LoVo (cell line): ENCODE data around the gene DDR2.
"Not testable (repeated sequence)": the region's sequence is repeated elsewhere in the genome, so short reads cannot be mapped to it uniquely, and the experiment has no call there.

Experiments
- DNase-seq: peaks from one replicate; pipeline ENCODE4 v3.0.0-alpha.2; 2016; ENCODE audit warnings: low spot score

The DDR2 gene

DNA sequence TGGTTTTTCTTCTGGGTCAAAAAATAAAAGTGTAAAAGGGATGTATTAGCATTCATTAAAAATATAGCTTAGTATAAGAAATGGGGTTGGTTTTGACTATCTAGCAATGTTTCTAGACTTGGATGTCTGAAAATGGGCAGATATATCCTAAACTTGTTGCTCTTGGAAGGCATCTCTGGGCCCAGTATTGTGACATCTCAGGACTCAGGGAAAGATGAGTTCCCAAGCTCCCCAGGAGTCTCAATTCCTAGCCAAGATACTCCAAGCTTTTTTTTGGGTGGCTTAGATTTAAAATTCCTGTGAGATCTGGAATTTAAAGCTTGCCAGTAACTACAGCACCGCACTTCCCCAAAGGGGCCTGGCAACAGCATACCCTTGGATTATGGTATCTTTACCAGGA lies 146.8 kb downstream of the DDR2 start:
- no peak for DNase-seq

DNA sequence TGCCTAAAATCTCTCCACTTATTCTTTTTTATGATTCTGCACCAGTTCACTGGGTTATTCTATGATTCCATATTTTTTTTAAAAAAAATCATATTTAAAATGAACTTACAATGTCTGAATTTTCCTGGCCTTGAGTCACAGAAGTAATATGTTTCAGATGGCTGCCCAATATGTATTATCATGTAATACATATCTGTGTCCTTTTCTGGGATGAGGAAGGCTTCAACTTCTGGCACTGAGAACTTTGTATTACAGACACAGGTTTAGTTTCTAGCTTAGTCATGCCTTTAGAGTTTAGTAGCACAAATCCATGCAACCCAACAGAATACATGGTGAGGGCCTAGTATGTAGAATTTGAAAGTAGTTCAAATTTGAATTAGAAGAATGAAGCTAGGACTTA lies 150.4 kb downstream of the DDR2 start:
- DNase-seq, result no peak

DNA sequence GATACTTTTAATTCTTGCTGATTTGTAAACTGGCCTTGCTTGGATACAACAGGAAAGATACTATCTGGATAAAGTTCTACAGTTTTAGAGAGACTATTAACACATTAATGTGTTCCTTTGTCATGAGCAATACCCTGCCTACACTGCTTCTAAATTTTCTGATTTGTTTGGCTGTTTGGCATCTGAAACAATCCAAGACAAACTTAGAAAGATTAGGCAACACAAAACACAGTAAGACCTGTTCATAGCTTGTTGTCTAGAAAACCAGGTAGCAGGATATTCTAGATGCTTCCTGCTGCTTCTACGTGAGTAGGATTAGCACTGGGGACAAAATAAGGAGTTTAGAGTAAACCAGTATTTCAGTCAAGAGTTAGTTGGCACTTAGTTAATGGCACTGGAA lies 152.7 kb downstream of the DDR2 start:
- DNase-seq, result not testable (repeated sequence)

DNA sequence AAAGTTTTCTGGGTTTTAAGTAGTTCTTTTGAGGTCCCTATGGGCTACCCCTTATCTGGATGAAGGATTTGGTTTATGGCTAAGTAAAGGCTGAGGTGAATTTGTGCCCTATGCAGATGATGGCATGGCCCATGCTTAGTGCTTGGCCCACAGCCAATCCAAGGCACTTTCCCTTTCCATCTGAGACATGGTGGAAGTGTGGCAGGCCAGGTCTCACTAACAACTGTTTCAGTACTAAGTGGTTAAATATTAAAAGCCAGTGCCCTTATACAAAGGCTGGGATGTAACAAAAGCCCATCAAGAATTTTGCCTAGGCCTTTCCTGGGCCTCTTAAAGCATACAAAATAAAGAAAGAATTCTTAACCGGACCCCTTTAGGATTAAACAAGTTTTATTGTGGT lies 156.5 kb downstream of the DDR2 start:
- not testable (repeated sequence) for DNase-seq

DNA sequence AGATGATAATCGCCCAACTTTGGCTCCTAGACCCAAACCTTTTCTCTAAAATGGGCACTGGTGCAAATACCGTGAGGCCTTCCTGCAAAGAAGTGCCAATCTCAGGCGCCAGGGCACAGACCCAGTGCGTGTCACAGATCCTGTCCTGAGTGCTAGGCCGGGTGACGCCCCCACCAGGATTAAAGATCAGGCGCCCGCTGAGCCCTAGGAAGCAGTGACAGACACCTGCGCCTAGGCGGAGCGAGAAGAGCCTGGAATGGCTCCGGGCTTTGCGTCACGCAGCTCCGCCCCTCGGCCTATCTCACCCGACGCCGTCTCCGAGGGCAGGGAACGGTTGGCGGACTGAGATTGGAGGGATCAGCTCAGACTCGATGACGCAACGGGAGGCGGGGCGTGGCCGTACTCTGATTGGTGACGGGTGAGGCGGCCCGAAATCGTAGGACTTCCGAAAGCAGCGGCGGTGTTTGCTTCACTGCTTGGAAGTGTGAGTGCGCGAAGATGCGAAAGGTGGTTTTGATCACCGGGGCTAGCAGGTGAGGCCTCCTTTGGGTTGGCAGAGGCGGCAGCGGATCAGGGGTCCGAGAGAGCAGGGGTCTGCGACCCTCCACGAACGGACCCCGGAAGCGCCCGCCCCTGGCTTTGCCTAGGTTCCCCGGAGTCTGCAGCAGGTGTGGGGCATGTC lies 158.2 kb downstream of the DDR2 start, which contains the start of gene HSD17B7:
Gene HSD17B7, plus strand, starts transcription at position 400 of the 682 bp plus-strand sequence. Its CDS starts 99 bp downstream, at position 499.
- DNase-seq, result peak; percentile 72

DNA sequence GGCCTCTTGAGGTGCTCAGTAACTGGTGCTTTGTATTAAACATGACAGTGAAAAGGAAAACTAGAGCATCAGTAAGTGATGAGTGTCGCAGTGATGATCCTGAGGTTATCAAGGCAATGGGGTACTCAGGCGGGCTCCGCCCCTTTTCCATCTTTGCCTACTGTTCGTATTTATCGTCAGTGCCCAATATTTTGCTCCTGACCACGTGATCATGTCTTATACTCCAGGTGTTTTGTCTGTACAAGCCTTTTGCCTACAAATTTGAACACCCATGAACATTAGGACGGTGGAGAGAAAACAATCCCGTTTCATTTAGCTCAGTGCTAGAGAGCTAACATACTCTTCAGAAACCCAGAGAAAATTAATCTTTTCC lies 158.7 kb downstream of the DDR2 start:
- not testable (repeated sequence) for DNase-seq

DNA sequence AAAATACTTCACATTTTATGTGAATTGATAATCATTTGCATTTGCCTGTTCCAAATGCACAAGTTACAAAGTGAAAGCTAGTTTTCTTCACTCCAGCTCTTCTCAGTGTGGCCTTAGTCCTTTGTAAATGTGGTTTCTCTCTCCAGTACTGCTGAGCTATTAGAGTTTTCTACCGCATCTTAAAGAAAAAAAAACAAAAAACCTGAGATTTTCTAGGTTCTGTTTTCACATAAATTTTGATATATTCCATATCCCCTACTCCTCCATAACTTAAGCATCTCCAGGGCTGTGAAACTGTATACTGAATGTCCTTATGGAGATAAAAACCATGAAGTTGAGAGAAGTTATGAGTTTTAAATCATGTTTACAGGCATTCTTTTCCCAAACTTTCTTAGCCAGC lies 162.0 kb downstream of the DDR2 start:
- DNase-seq, result not testable (repeated sequence)

DNA sequence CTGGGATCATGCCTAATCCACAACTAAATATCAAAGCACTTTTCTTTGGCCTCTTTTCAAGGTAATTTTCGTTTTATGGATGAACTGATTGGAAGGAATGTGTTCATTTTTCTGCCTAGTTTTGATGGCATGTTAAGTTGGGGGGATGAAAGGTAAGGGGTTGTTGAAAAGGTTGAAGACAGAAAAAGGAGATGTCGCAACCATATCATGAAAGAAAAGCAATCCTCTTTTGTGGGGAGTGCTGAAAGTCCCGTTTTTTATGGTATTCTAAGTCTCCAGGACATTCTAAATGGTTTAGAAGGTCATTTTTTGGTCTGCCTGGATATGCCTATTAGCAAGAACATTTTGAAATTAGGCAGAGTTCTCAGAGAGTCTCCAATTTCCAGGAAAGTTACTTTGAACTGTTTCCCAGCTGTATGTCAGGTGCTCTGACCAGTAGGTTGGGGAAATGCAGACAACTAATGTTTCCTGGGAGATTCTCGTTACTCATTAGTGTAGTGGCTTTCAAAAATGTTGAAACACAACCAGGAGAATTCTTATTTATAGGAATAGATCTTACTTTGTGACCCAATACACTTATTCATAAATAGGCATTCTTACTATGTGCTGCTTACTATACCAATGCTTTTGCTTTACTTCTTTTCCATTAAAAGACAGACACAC lies 164.5 kb downstream of the DDR2 start:
- DNase-seq, result not testable (repeated sequence)

DNA sequence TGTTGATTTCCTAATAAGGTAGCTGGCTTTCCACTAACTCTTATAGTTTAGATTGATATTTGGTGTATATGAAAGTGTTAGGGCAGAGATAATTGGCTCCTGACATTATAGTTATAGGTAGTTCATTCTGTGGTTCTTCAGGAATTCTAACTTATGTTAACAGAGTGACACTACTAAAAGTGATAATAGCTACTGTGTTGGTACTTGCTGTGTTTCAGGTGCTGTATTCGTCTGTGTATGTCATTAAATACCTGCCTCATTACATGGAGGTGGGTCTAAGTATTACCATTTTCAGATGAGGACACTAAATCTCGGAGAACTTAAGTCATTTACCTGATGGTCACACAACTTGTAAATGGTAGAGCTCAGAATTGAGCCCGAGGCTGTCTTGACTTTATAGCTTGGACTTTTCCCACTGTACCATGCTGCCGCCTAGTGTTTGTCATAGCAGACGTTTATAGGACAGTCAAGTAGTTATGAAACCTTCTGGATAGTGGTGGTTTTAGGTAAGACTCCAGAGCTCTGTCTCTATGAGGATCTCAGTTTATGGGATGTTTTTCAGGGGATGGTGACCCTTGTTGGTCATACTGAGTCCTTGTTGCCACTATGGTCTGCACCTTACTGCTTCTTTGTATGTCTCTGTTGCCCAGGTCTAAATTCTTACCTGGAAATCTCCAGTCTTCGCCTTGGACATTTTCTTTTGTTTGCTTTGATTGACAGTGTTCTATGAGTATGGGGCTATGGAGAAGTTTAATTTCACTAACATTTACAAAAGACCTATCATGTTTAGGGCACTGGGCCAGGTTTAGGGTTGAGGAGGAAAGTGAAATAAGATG lies 167.9 kb downstream of the DDR2 start:
- DNase-seq, result peak; percentile 46

DNA sequence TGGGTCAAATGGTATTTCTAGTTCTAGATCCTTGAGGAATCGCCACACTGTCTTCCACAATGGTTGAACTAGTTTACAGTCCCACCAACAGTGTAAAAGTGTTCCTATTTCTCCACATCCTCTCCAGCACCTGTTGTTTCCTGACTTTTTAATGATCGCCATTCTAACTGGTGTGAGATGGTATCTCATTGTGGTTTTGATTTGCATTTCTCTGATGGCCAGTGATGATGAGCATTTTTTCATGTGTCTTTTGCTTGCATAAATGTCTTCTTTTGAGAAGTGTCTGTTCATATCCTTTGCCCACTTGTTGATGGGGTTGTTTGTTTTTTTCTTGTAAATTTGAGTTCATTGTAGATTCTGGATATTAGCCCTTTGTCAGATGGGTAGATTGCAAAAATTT lies 175.2 kb downstream of the DDR2 start:
- DNase-seq, result not testable (repeated sequence)

DNA sequence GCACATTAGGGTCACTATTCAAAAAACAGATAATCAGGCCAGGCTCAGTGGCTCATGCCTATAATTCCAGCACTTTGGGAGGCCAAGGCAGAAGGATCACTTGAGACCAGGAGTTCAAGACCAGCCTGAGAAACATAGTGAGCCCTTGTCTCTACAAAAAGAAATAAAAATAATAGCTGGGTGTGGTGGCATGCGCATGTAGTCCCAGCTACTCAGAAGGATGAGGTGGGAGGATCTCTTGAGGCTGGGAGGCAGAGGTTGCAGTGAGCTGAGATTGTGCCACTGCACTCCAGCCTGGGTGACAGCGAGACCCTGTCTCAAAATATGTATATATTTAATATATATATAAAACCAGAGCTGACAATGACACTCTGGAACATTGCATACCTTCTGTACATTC lies 180.1 kb downstream of the DDR2 start:
- DNase-seq, result not testable (repeated sequence)

DNA sequence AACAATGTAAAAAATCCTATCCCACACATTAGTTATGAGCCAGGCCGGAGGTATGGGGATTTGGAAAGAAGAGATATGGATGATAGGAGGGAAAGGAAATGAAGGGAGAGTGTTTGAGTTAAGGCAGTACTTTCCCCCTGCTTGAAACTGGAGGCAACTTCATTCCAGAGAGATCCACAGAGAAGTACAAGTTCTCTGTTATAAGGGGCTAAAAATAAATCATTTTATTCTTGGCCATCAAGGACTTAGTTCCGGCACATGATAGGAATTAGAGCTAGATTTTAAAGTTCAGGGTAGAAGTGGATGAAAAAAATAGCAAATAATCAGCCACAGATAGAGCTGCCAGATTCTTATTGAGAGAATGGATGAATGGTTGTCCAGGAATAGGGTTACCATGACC lies 185.9 kb downstream of the DDR2 start:
- DNase-seq, result not testable (repeated sequence)

DNA sequence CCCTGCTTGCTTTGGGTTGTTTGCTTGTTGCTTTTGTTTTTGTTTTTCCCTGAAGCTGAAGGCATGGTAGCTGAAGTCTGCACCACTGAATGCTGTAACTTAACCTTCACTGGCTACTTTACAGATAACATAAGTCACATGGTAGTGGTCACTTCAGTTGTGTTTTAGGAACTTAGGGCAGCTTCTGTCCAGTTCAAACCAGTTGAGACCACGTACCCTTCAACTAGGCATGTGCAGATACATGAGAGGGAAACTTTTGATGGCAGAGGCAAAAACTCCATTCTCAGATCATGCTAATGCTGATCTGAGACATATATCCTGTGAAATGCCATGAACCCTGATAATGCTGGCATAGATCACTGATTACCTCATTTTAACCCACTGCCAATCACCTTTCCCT lies 186.4 kb downstream of the DDR2 start:
- DNase-seq, result not testable (repeated sequence)

DNA sequence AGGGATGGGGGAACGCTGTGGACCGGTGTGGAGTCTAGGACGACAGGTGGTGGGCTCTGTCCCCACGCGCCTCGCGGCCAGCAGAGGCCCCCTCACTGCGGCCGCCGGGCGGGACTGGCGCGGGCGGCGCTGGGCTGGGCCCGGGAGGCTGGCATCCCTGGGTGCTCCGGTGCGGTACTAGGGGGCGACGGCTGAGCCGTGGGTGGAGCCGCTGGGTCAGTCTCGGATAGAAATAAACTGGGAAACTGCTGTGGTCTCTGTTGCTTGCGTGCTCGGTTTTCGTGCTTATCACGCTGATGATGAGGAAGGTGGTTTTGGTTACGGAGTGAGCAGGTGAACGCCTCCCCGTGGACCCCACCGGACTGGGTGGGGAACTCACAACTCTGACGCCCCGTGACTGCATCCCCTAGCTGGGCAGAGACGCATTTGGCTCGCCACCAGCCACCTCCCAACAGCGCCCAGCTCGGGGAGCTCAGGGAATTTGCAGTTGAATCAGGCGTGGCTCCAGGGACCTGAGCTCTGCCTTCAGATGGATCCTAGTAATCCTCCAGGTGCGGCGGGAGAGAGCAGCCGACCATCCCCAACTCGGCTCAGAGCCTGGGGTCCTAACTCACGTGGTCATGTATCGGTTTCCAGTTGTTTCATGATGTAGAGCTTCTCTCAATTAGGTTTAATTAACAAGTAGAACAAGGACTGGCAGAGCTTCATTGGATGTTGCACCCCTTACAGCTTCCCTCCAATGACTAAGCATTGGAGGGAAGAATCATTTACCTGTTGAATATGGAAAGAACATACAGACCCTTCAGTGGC lies 190.3 kb downstream of the DDR2 start:
- peak; percentile 39 for DNase-seq

DNA sequence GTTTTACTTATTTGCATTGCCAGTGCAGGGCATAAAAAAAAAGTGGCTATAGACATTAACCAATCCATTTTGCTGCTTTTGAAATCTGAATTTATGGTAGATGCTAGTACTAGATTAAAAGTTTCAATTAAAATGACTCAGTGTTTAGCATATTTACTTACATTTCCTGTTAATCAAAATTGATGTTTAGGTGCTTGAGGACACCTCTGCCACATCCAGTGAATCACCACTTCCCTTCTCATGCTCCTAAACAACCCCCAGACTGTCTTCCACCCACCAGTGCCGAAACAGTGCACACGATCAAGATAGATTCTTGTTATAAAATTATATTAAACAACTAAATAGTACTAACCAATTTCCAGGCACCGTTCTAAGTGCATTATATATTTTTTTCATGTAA lies 191.0 kb downstream of the DDR2 start:
- DNase-seq, result no peak

DNA sequence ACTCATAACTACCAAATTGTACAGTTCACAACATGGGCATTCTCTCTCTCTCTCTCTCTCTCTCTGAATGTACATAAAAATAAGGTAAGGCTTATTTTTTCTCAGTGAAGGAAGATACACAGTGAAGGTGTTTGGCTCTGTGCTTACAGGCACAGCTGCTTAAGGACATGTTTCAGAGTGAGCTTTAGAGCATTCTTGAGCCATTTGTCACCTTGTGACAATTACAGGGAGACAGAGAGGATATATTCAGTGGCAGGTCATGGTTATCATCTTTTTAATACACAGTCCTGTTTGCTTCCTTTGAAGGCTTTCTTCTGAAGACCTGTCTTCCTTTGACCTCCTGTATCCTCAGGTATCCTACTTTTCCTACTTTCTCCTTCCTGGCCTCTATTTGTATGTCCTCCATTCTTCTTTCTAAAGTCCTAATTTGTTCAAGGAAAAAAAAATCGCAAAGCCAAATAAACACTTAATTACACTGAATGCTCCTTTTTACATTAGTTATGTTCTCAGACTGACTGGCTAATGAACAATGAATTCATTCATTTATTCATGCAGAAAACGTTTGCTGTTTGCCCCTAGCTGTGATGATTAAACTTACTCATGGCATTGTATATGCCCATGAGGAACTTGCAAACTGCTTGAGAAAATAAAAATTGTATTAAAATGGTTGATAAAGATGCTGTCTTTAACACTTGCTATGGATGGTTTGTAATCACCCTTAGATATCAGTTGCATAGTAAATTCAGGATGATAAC lies 191.7 kb downstream of the DDR2 start:
- DNase-seq, result no peak

DNA sequence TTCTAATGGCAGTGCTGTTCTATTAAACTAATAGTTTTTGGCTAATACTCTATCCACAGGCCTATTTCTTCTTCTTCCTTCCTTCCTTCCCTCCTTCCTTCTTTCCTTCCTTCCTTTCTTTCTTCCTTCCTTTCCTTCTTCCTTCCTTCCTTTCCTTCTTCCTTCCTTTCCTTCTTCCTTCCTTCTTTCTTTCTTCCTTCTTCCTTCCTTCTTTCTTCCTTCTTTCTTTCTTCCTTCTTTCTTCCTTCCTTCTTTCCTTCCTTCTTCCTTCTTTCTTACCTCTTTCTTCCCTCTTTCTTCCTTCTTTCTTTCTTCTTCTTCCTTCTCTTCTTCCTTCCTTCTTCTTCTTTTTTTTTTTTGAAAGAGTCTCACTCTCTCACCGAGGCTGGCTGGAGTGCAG lies 197.0 kb downstream of the DDR2 start:
- no peak for DNase-seq

DNA sequence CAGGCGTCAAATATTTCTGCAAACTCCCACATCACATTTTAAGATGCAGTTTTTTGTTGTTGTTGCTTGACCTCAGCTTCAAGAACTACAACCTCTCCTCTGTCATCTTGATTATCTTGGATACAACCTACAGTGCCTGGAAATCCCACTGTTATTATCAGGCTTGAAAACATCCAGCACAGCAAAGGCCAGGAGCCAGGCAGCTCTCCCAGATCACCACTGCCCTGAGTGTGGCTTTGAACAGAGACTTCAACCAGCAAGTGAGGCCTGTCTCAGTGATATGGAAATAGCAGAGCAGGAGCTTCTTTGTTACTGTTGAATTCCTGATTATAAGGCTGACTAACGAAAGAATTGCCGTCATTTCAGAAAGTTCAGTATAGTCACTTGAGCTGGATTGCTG lies 200.2 kb downstream of the DDR2 start:
- no peak for DNase-seq

DNA sequence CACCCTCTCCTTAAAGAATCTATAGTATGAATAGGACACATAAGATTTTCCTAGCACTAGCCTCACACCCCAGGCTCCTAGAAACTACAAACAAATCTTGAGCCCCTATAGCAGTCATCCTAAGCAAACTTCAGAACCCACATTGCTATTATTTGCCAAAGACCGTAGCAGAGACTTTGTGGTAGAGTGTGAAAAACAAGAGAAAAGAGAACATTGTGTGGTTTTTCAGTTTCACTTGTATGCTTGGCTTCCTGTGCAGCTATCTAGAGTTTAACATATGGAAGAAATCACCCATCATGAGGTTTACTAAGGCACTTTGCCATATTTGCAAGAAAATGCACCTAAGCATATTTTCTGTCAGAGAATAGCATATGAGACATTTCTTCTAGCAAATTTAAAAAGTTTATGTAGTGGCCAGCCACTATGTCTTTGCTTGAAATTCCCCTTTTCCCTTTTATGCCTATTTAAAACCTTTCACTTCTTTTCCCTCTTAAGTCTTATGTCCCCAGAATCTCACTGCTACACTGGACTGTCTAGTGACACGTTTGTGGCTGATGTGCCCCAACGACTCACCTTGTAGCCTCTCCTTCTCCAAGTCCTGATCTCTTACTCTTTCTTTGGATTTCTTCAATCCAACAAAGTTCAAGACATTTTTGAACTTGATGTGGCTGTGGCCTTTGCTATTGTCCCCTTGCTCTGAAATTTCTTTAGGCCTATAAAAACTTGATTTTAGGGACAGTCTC lies 203.1 kb downstream of the DDR2 start:
- no peak for DNase-seq
